NCI-H1417 treated with DMSO at 0.1 percent for 48 hours (cell line): ENCODE data around the gene SDHAF1.
"Not testable (repeated sequence)": the region's sequence is repeated elsewhere in the genome, so short reads cannot be mapped to it uniquely, and the experiment has no call there.

ENCODE experiments used
- DNase-seq: peaks from one replicate; lab custom pipeline; 2025; lab: John Stamatoyannopoulos, UW

The SDHAF1 gene

GRCh38 chr19:35995048-35995993 is at the start of gene SDHAF1:
Gene SDHAF1, plus strand, starts transcription at chr19:35995188. Its CDS starts 87 bp downstream, at chr19:35995275.
- DNase-seq, result peak; percentile 48

- no peak for DNase-seq
Observed at GRCh38 chr19:35946203-35946602, 48.8 kb upstream of the SDHAF1 start.

- no peak for DNase-seq
Observed at GRCh38 chr19:35949131-35949530, 45.9 kb upstream of the SDHAF1 start.

GRCh38 chr19:35955881-35956634 is 38.9 kb upstream of the SDHAF1 start:
- no peak for DNase-seq

- not testable (repeated sequence) for DNase-seq
Observed at GRCh38 chr19:35957411-35957810, 37.6 kb upstream of the SDHAF1 start.

- no peak for DNase-seq
Observed at GRCh38 chr19:35958660-35959039, 36.3 kb upstream of the SDHAF1 start.

- no peak for DNase-seq
Observed at GRCh38 chr19:35959040-35959967, 35.7 kb upstream of the SDHAF1 start.

- DNase-seq, result no peak
Observed at GRCh38 chr19:35959968-35960320, 35.0 kb upstream of the SDHAF1 start.

GRCh38 chr19:35960432-35960972 is 34.5 kb upstream of the SDHAF1 start:
- DNase-seq, result no peak

- no peak for DNase-seq
Observed at GRCh38 chr19:35963514-35963913, 31.5 kb upstream of the SDHAF1 start.

GRCh38 chr19:35966771-35967170 is 28.2 kb upstream of the SDHAF1 start:
- no peak for DNase-seq

- DNase-seq, result no peak
Observed at GRCh38 chr19:35973487-35973886, 21.5 kb upstream of the SDHAF1 start.

- no peak for DNase-seq
Observed at GRCh38 chr19:35975608-35976214, 19.3 kb upstream of the SDHAF1 start.

- no peak for DNase-seq
Observed at GRCh38 chr19:35977446-35978222, 17.4 kb upstream of the SDHAF1 start.

GRCh38 chr19:35978271-35978670 is 16.7 kb upstream of the SDHAF1 start:
- DNase-seq, result no peak

GRCh38 chr19:35978832-35979365 is 16.1 kb upstream of the SDHAF1 start:
- no peak for DNase-seq

GRCh38 chr19:35980997-35981396 is 14.0 kb upstream of the SDHAF1 start:
- not testable (repeated sequence) for DNase-seq

GRCh38 chr19:35983177-35983576 is 11.8 kb upstream of the SDHAF1 start:
- no peak for DNase-seq

- no peak for DNase-seq
Observed at GRCh38 chr19:35986111-35986510, 8.9 kb upstream of the SDHAF1 start.
